DOHH2 (cell line): Measurements from ENCODE around the gene TRIM37.

Experiments
- EZH2phosphoT487 ChIP-seq: fragments of 200-600 bp; sonication (generic); IDR thresholded peaks from 2 replicates; pipeline ENCODE4 v1.6.1; 2017; ENCODE audit warnings: borderline replicate concordance, mild to moderate bottlenecking, antibody characterized with exemption, low read length, moderate library complexity, mixed read lengths
- TF ChIP-seq, protein P1 (sequence below): fragments of 200-600 bp; sonication (generic); IDR thresholded peaks from one replicate; pipeline ENCODE4 v1.5.1; 2014; ENCODE audit warnings: antibody characterized with exemption, mild to moderate bottlenecking, low read depth, low read length; ENCODE audit not compliant: poor library complexity, severe bottlenecking

DNA sequence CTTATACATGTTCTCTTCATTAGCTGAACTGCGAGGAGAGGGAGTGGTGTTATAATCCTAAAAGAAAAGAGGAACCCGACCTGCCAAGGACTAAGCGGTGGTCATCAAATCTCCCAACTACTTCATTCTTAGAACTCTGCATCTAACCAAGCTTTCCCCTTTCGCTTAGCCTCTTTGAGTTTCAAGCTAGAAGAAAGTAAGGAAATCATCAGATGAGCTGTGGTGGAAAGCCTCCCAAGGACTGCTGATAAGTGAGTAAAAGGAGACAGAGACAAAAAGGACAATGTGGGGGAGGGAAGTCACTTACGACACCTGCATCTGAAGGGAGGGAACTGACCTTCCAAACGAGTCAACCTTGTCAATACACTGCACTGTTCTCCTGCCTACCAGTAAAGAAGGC lies 121.3 kb downstream of the TRIM37 start:
- TF ChIP-seq, protein P1, sequence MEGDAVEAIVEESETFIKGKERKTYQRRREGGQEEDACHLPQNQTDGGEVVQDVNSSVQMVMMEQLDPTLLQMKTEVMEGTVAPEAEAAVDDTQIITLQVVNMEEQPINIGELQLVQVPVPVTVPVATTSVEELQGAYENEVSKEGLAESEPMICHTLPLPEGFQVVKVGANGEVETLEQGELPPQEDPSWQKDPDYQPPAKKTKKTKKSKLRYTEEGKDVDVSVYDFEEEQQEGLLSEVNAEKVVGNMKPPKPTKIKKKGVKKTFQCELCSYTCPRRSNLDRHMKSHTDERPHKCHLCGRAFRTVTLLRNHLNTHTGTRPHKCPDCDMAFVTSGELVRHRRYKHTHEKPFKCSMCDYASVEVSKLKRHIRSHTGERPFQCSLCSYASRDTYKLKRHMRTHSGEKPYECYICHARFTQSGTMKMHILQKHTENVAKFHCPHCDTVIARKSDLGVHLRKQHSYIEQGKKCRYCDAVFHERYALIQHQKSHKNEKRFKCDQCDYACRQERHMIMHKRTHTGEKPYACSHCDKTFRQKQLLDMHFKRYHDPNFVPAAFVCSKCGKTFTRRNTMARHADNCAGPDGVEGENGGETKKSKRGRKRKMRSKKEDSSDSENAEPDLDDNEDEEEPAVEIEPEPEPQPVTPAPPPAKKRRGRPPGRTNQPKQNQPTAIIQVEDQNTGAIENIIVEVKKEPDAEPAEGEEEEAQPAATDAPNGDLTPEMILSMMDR: no peak
- TF ChIP-seq EZH2phosphoT487: no peak
